Stimulated activated CD8-positive, alpha-beta memory T cell treated with anti-CD3 and anti-CD28 coated beads, Interleukin-2, amount 100 ng/mL, for 48 hours (primary cell): ENCODE measurements around the gene LYRM4.

ENCODE experiments used
- DNase-seq, 2 donors: peaks; one replicate each; pipeline ENCODE4 v3.0.0-alpha.2; 2020; ENCODE audit warnings: low read depth in 2 of 2

Gene LYRM4

DNA sequence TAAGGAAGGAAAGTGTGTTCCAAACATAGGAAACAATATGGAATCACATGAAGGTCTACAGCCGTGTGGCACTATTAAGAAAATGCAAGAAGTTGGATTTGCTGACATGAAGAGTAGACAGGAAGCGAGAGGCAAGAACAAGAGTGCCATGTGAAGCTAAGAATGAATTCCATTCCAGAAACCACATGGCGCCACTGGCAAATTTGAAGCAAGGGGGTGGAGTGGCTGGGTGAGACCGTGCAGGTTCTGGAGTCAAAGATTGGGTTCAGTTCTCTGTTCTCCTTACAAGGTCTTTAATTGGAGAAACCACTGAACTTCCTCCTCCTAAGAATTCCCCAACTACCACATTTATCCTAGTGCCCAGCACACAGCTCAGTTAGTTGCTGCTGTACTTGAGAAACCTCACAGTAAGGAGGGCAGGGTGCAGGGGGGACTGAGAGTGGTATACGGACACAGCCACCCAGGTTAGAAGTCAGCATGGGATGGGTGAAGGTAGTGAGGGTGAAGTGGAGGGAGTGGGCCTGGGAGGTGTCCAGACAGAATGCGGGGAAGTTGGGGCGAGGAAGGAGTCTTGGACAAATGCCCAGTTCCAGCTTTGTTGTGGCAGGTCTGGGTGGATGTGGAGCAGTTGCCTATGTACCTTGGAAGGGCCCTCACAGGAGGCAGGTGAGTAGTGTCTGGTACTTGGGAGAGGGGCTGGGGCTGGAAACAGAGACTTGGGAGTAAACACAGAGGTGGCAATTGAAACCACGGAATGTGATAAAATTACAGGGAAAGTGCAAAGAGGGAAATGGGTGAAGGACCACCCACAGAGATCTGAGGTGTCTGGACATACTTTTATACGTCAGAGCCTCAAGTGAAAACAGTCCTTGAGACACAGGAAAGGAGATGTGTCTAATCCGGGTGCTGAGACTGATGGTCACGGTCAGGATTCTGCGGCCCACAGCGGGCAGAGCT is 14.3 kb downstream of the LYRM4 start:
- no peak for DNase-seq

- no peak for DNase-seq
Measured at GRCh38 chr6:5243069-5243468, 17.7 kb downstream of the LYRM4 start.

GRCh38 chr6:5241252-5241651 is 19.5 kb downstream of the LYRM4 start:
- DNase-seq = no peak

DNA sequence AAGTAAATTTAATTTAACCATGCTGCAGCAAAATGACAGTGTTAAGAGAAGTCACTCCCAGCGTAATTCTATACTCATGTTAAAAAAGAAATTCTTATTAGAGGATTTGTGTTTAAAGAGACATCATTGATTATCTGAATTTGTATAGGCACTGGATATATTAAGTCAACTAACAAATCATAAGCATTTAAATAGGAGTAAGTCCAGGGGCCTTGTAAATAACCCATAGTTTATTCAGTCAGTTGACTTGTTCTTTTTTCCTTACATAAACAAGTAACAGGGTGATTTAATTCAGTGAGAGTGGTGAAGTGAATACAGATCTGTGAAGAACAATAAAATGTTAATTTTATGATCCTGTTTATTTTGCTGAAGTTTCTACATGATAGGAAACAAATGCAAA is 22.4 kb downstream of the LYRM4 start:
- no peak for DNase-seq

- no peak for DNase-seq
Measured at GRCh38 chr6:5237805-5238204, 22.9 kb downstream of the LYRM4 start.

GRCh38 chr6:5235830-5236229 is 24.9 kb downstream of the LYRM4 start:
- DNase-seq = no peak

- no peak for DNase-seq
Measured at GRCh38 chr6:5234874-5235273, 25.9 kb downstream of the LYRM4 start.

- no peak for DNase-seq
Measured at GRCh38 chr6:5231289-5231688, 29.5 kb downstream of the LYRM4 start.

- DNase-seq = no peak
Measured at GRCh38 chr6:5230081-5230480, 30.7 kb downstream of the LYRM4 start.

GRCh38 chr6:5229356-5229755 is 31.4 kb downstream of the LYRM4 start:
- no peak for DNase-seq

DNA sequence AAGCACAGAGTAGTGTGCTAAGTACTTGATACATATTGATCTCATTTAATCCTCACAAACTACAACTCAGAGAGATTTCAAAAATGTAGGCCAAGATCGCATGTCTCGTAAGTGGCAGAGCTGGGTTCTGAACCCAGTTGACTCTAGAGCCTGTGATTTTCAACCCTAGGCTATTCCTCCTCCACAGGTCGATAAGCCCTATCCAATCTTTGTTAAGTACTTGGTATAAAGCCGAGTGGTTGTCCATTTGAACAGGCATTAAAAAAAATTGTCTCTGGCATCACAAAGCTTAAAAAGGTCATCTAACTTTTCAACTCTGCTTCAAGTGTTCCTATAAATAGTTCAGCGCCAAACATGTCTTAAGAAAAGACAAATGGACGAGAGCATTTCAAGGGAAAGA is 37.4 kb downstream of the LYRM4 start:
- DNase-seq = no peak

DNA sequence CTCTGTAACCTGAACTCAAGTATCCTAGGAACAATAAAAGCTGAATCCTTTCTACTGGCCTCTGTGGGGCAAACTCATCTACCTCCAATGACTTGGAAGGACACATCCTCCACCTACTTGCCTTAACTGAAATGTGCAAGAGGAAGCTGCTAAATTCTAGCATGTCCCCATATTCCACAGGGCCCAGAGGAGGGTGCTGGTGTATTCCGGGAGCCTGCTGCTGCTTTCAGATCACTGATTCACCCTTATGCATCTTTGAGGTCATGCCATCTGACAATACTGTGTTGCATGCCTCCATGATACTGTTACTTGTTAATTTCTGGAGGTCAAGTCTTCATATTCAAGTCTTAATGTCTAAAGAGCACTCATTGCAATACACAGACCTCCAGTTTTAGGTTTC is 40.3 kb downstream of the LYRM4 start:
- DNase-seq = no peak

- no peak for DNase-seq
Measured at GRCh38 chr6:5219011-5219691, 41.6 kb downstream of the LYRM4 start.

DNA sequence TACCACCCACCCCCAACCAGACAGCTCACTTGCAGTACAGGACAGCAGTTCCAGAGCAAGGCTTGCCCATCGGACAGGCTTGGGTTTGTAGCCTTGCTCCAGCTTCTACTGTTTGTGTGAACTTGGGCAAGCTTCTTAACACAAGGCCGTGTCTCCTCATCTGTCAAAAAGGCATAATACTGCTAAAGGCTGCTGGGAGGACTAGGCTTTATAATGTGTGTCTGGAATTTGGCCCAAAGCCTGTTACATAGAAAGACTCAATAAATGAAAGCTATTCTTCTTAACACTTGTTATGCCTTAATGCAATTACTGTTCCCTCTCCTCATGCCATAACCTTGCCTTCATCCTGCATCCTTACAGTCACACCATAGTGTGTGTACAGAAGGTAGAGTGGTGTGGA is 43.4 kb downstream of the LYRM4 start:
- no peak for DNase-seq

DNA sequence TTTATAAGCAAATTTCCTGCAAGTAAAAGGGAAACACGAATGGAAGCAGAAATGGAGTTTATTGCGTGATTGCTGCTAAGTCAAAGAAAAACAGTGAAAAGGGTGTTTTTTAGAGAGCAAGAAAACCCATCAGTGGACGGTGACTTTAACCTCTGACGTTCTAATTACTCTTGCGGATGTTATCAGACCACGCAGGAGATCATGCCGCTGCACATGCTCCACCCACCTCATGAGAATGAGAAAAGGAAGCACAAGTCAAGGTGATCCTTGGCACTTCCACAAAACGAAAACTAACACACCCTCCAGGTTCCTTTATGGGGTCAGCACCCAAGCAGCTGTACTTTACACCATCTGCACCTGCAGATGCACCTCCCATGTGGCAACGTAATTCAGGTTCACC is 45.0 kb downstream of the LYRM4 start:
- no peak for DNase-seq

DNA sequence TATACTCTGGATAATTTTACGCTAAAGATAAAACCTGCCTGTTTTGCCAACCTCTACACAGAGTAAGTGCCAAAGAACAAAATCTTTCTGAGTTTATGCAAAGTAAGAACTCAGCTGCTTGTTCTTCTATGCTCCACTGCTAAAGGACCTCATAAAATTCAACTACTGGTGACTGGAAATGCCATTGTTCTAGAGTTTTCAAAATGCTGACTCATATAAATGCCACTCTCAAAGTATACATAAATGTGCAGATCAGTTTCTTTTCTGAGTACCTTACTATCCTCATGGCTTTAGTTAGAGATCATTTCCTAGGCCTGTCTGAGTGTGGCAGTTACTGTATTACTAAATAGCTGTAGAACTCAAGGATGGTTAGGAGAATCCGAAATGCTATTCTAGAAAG is 45.6 kb downstream of the LYRM4 start:
- no peak for DNase-seq

GRCh38 chr6:5214570-5215052 is 46.1 kb downstream of the LYRM4 start:
- peak; percentile 7 to 13 for DNase-seq

- DNase-seq = no peak
Measured at GRCh38 chr6:5213836-5214235, 46.9 kb downstream of the LYRM4 start.

DNA sequence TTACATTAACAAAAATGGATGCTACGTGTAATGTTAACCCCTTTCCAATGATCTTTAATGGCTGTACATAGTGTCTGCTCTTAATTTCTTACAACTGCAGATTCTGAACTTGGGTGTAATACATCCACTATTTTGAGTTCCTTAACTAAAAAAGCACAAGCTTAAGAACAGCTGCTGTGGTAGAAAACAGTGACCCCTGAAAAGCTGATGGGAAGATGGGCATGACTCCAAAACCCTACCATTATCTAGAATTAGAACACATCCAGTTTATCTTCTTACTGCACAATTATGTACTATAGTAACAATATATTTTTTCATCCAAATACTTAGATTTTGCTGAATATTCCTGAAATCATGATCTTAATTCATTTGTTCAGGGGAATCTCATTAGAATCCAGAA is 49.3 kb downstream of the LYRM4 start:
- no peak for DNase-seq

DNA sequence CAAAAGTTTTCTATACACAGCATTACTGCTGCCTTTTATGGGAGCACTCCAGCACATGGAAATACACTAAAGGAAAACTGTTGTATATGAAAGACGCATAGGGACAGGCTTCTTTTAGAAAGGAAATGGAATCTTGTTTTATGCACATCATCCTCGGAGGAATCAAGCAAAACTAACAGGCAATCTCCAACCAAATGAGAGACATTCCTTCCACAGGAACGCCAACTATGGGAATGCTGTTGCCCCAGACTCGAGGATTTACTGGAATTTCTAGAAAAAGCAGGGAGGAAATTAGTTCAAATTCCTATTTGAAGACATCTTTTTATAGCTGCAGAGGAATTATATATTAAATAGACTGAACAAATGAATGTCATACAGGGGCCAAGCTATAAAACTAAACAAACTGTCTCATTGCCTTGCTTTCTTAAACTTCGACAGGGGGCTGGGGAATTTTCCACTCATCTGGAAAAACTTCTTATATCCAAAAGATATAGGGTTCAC is 52.2 kb downstream of the LYRM4 start:
- no peak for DNase-seq

DNA sequence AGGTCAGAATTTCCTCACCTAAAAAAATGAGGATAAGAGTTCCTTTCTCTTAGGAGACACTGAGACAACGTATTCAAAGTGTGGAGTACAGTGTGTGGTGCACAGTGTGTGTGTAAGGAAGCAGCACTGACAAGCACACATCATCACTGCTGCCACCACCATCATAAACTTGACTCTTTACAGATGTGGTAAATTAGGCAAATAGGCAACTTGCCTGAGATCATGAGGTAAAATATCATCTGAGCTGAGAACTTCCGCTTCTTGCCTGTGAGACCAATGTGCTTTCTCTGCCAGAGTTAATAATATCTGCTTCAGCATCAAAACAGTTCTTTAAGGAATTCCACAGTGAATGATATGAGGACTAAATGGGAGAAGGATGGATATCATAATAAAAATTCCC is 52.7 kb downstream of the LYRM4 start:
- no peak for DNase-seq

- no peak for DNase-seq
Measured at GRCh38 chr6:5206920-5207561, 53.7 kb downstream of the LYRM4 start.
